Measurements from ENCODE around the gene BCLAF1. TPM values are rescaled to one million over a fixed set of nuclear protein-coding genes. Genes with fewer than 3 reads are reported as not detected.
"Not testable (repeated sequence)": the region's sequence is repeated elsewhere in the genome, so short reads cannot be mapped to it uniquely, and the experiment has no call there.

Gene BCLAF1
- total RNA-seq, 1 experiment from 2014 or later = 109 TPM

GRCh38 chr6:136225496-136225895 lies 64.2 kb downstream of the BCLAF1 start:
- Histone ChIP-seq H3K9me2 (ENCODE audit: insufficient read depth) (no peaks in the 10 kb centered on the region), H2AFZ (peak overlapping the region; percentile 80), H3K4me3 (peak overlapping the region; percentile 49; the same call in 1 of the 2 replicates), H3K9me3 (ENCODE audit: insufficient read depth, low read depth) (peaks cover 5% of the 10 kb centered on the region; the same call in 1 of the 2 replicates), H3K79me2 (ENCODE audit: low read depth) (no peaks in the 10 kb centered on the region), H3K27ac (peak overlapping the region; percentile 69), H4K20me1 (ENCODE audit: insufficient read depth) (no peaks in the 10 kb centered on the region), H3F3A (ENCODE audit: insufficient read depth, low read depth) (no peaks in the 10 kb centered on the region), H3K27me3 (ENCODE audit: insufficient read depth, low read depth) (no peaks in the 10 kb centered on the region), H3K36me3 (ENCODE audit: low read depth) (no peaks in the 10 kb centered on the region), H3K4me2 (peak overlapping the region; percentile 73), H3K4me1 (replicated peaks; ENCODE audit: insufficient read depth) (peaks cover 6% of the 10 kb centered on the region)
- POLR2A ChIA-PET (ENCODE audit: unreplicated experiment) = no interaction called here
- no TSS peak for BruUV-seq (replicated peaks)
- intact Hi-C loops (cut with micrococcal nuclease; ENCODE audit: unreplicated experiment) = no loop called here
- no peak for TF ChIP-seq CTCF (conservative IDR thresholded peaks at IDR 0.05)
- TF ChIP-seq EZH2 (IDR thresholded peaks at IDR 0.05; ENCODE audit: low read depth) = no peak
- CTCF ChIA-PET = interaction anchor here (1.7 kb wide), 1 partner anchor 690 kb away, joined by 7 read pairs; no protein-coding TSS in a partner anchor
- DNase-seq = no peak

GRCh38 chr6:136224974-136225373 lies 64.7 kb downstream of the BCLAF1 start:
- H3K36me3 ChIP-seq (ENCODE audit: low read depth); intact Hi-C loops (cut with micrococcal nuclease; ENCODE audit: unreplicated experiment); H4K20me1 ChIP-seq (ENCODE audit: insufficient read depth); POLR2A ChIA-PET (ENCODE audit: unreplicated experiment); H2AFZ ChIP-seq; DNase-seq; H3K4me3 ChIP-seq; H3K27ac ChIP-seq; H3K9me3 ChIP-seq (ENCODE audit: insufficient read depth, low read depth); H3K27me3 ChIP-seq (ENCODE audit: insufficient read depth, low read depth); CTCF ChIA-PET; H3K9me2 ChIP-seq (ENCODE audit: insufficient read depth); H3K4me2 ChIP-seq; H3F3A ChIP-seq (ENCODE audit: insufficient read depth, low read depth); H3K79me2 ChIP-seq (ENCODE audit: low read depth); H3K4me1 ChIP-seq (replicated peaks; ENCODE audit: insufficient read depth); BruUV-seq (replicated peaks): not testable (repeated sequence)

GRCh38 chr6:136216503-136217401 lies 72.9 kb downstream of the BCLAF1 start:
- Histone ChIP-seq H3F3A (ENCODE audit: insufficient read depth, low read depth) (no peaks in the 10 kb centered on the region), H3K9me3 (ENCODE audit: insufficient read depth, low read depth) (no peaks in the 10 kb centered on the region; the same call in 1 of the 2 replicates), H2AFZ (0 out of 2 replicates have a peak overlapping the region, but pooled peaks have one; percentile 42), H3K36me3 (ENCODE audit: low read depth) (no peaks in the 10 kb centered on the region), H3K79me2 (ENCODE audit: low read depth) (no peaks in the 10 kb centered on the region), H3K4me1 (replicated peaks; ENCODE audit: insufficient read depth) (no peaks in the 10 kb centered on the region), H3K27ac (no peak overlapping the region), H4K20me1 (ENCODE audit: insufficient read depth) (no peaks in the 10 kb centered on the region), H3K4me2 (no peak overlapping the region), H3K27me3 (ENCODE audit: insufficient read depth, low read depth) (no peaks in the 10 kb centered on the region), H3K4me3 (no peak overlapping the region), H3K9me2 (ENCODE audit: insufficient read depth) (no peaks in the 10 kb centered on the region)
- CTCF ChIA-PET = no interaction called here
- no peak for TF ChIP-seq CTCF (conservative IDR thresholded peaks at IDR 0.05)
- no peak for TF ChIP-seq EZH2 (IDR thresholded peaks at IDR 0.05; ENCODE audit: low read depth)
- DNase-seq = no peak
- intact Hi-C loops (cut with micrococcal nuclease; ENCODE audit: unreplicated experiment) = no loop called here
- no TSS peak for BruUV-seq (replicated peaks)
- POLR2A ChIA-PET (ENCODE audit: unreplicated experiment) = no interaction called here
